Colonic mucosa (tissue), 4 donors: ENCODE data around the gene CLSTN3. TPM values are rescaled to one million over a fixed set of nuclear protein-coding genes. Genes with fewer than 3 reads are reported as not detected.

ENCODE experiments used
- DNase-seq: peaks from one replicate; pipeline ENCODE4 v3.0.0-alpha.2; 2020
- H3K27ac ChIP-seq: fragments of 200-600 bp; one replicate; pipeline ENCODE4 v1.8.0; 2021
- H3K27me3 ChIP-seq: fragments of 200-600 bp; one replicate; pipeline ENCODE4 v1.8.0; 2021
- H3K36me3 ChIP-seq: fragments of 200-600 bp; one replicate; pipeline ENCODE4 v1.8.0; 2021
- H3K4me1 ChIP-seq: fragments of 200-600 bp; one replicate; pipeline ENCODE4 v1.8.0; 2021; ENCODE audit warnings: mild to moderate bottlenecking
- H3K4me3 ChIP-seq: fragments of 200-600 bp; one replicate; pipeline ENCODE4 v1.8.0; 2021
- H3K9ac ChIP-seq, 2 donors: one replicate each; pipeline ENCODE4 v1.7.0; 2013; ENCODE audit warnings: control low read depth in 2 of 2, low read depth in 2 of 2, low read length in 2 of 2
- H3K9me3 ChIP-seq: fragments of 200-600 bp; one replicate; pipeline ENCODE4 v1.8.0; 2021
- intact Hi-C: fragments of 100-400 bp; cut with DNase I; formaldehyde crosslinking; loops from one replicate; pipeline ENCODE4 v1.14.1; 2022
- total RNA-seq, 2 donors: library from RNA; stranded (reverse); fragmentation: NEBNext Ultra II Directional in 1 of 2; extraction: Animal tissue kit (Norgen Biotek cat#: 25700) in 1 of 2; gene quantifications; one replicate each; pipeline ENCODE4 v1.2.1, GENCODE V29; 2021
- TF ChIP-seq, protein P1 (sequence below): fragments of 200-600 bp; IDR thresholded peaks from one replicate; pipeline ENCODE4 v1.8.0; 2022; ENCODE audit warnings: antibody characterized with exemption, mild to moderate bottlenecking
- donor health status: healthy.
- donor health status: DM: no; HTN: no; CAD: no.
- donor health status: DM: no; HTN: no; CAD: no.

Gene CLSTN3
- total RNA-seq, 2 donors from 2014 or later = 13.6 to 17.0 TPM

GRCh38 chr12:7117670-7118069, 12.5 kb upstream of the CLSTN3 start:
- Histone ChIP-seq H3K9me3 (no peaks in the 10 kb centered on the region), H3K27me3 (no peaks in the 10 kb centered on the region), H3K27ac (no peak overlapping the region), H3K9ac (no peak overlapping the region), H3K36me3 (no peaks in the 10 kb centered on the region), H3K4me1 (no peaks in the 10 kb centered on the region), H3K4me3 (no peak overlapping the region)
- intact Hi-C loops = no loop called here
- no peak for DNase-seq
- TF ChIP-seq, protein P1, sequence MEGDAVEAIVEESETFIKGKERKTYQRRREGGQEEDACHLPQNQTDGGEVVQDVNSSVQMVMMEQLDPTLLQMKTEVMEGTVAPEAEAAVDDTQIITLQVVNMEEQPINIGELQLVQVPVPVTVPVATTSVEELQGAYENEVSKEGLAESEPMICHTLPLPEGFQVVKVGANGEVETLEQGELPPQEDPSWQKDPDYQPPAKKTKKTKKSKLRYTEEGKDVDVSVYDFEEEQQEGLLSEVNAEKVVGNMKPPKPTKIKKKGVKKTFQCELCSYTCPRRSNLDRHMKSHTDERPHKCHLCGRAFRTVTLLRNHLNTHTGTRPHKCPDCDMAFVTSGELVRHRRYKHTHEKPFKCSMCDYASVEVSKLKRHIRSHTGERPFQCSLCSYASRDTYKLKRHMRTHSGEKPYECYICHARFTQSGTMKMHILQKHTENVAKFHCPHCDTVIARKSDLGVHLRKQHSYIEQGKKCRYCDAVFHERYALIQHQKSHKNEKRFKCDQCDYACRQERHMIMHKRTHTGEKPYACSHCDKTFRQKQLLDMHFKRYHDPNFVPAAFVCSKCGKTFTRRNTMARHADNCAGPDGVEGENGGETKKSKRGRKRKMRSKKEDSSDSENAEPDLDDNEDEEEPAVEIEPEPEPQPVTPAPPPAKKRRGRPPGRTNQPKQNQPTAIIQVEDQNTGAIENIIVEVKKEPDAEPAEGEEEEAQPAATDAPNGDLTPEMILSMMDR = no peak

DNA sequence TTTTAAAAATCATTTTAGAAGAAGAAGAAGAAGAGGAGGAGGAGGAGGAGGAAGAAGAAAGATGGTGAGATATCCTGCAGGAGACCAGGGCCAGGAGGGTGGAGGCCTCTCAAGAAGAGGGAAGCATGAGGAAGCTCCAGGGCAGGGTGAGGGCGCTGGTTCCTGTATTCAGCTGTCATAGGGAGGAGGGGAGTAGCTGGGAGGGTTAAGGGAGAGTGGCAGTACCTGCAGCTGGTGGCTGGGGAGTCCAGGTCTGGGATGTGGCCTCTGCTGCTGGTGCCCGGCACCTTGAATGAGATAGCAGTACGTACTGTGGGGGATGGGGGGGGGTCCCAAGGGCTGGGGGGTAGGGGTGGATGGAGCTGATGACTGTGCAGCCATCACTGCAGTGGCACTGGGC, 11.3 kb upstream of the CLSTN3 start:
- Histone ChIP-seq H3K36me3 (no peaks in the 10 kb centered on the region), H3K4me1 (no peaks in the 10 kb centered on the region), H3K9ac (no peak overlapping the region), H3K27ac (no peak overlapping the region), H3K4me3 (no peak overlapping the region), H3K27me3 (no peaks in the 10 kb centered on the region), H3K9me3 (no peaks in the 10 kb centered on the region)
- TF ChIP-seq, protein P1 = no peak
- DNase-seq = no peak
- intact Hi-C loops = no loop called here

- no peak for DNase-seq
- intact Hi-C loops = no loop called here
- TF ChIP-seq, protein P1 = no peak
- Histone ChIP-seq H3K4me1 (no peaks in the 10 kb centered on the region), H3K27me3 (no peaks in the 10 kb centered on the region), H3K27ac (no peak overlapping the region), H3K36me3 (no peaks in the 10 kb centered on the region), H3K4me3 (no peak overlapping the region), H3K9me3 (no peaks in the 10 kb centered on the region), H3K9ac (no peak overlapping the region)
These were observed 10.0 kb upstream of the CLSTN3 start for GRCh38 chr12:7120166-7120565.

DNA sequence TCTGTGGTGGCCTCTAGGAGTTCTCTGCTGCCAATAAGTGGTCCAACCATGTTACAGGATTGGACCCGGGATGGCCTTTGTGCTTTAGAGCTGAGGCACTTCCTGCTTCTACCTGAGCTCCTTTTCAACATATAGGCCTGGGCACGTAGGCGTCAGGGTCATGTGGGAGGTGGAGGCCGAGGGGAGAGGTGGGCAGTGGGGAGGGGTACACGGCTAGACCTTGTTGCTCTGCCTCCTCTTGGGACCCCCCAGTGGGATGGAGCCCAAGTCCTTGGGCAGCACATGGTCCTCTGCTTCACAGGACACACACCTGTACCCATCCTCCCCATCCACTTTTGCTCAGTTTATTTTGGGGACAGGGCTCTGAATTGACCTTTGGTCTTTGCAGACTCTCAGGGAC, 8.8 kb upstream of the CLSTN3 start:
- Histone ChIP-seq H3K9ac (no peak overlapping the region), H3K36me3 (no peaks in the 10 kb centered on the region), H3K4me3 (no peak overlapping the region), H3K4me1 (no peaks in the 10 kb centered on the region), H3K27ac (no peak overlapping the region), H3K27me3 (no peaks in the 10 kb centered on the region), H3K9me3 (no peaks in the 10 kb centered on the region)
- intact Hi-C loops = no loop called here
- DNase-seq = no peak
- TF ChIP-seq, protein P1 = no peak

DNA sequence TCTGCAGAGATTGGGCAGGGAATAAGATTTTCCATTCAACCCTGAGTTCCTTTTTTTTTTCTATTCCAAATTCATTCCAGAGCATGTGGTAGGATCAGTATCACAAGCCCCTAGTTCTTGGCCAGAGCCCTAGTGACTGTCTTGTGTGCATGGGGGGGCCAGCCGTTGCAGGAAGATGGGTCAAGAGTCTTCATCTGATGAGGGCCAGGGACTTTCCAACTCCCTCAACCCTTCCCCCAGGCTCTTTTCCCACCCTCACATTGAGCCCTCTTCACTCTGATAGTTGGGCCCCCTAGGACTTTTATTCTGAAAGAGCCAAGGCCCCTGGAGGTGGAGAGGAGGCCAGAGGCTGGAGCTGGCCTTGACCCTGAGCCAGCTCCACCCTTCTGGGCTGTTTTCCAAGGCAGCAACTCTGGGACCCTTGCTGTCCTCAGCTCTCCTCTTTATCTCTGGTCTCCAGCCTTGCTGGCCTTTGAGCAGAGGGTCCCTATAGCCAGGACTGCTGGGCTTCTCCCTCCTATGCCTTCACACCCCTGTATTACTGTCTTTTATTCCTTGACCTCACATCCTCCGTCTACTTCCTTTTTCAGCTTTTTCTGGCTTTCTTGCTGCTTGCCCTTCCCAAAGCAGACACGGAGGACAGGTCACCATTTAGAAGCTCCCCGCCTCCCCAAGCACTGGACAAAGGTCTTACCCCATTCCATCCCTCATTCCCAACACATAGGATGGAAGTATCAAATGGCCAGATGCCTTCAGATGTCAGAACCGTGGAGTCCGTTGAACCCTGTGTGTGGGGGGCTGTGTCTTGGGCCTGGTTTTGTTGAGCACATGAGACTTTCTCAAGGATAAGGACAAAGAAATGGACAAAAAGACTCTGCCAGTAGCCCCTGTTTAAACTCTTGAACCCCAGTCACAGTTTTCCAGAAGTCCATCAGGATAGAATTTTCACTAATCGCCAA, 7.1 kb upstream of the CLSTN3 start:
- Histone ChIP-seq H3K9ac (no peak overlapping the region), H3K36me3 (no peaks in the 10 kb centered on the region), H3K4me3 (no peak overlapping the region), H3K27me3 (no peaks in the 10 kb centered on the region), H3K4me1 (no peaks in the 10 kb centered on the region), H3K9me3 (no peaks in the 10 kb centered on the region), H3K27ac (peak overlapping the region; percentile 12)
- intact Hi-C loops = no loop called here
- TF ChIP-seq, protein P1 = no peak
- DNase-seq = no peak
